K562 (cell line): ENCODE measurements around the gene C6orf141. TPM values are rescaled to one million over a fixed set of nuclear protein-coding genes. Genes with fewer than 3 reads are reported as not detected.

Source experiments
- CC2D1A ChIP-seq: fragments of 450-650 bp; IDR thresholded peaks from 2 replicates; pipeline ENCODE4 v1.6.1; 2017; ENCODE audit warnings: mild to moderate bottlenecking
- CEBPB ChIP-seq: fragments of 450-650 bp; IDR thresholded peaks from 2 replicates; pipeline ENCODE4 v1.6.1; 2016; ENCODE audit warnings: missing genetic modification characterization, missing compliant biosample characterization
- EP300 ChIP-seq: IDR thresholded peaks from 2 replicates; pipeline ENCODE4 v1.6.1; 2012; ENCODE audit warnings: low read length, improper control_type of control experiment
- FOSL1 ChIP-seq: fragments of 200-800 bp; sonication (Bioruptor generic); conservative IDR thresholded peaks from 2 replicates; pipeline ENCODE4 v1.6.1; 2016; ENCODE audit warnings: missing genetic modification characterization, missing compliant biosample characterization
- GATAD2A ChIP-seq: fragments of 450-650 bp; IDR thresholded peaks from 2 replicates; pipeline ENCODE4 v1.6.1; 2017
- SMARCA5 ChIP-seq: fragments of 450-650 bp; IDR thresholded peaks from 2 replicates; pipeline ENCODE4 v1.6.1; 2016
- SMC3 ChIP-seq: conservative IDR thresholded peaks from 2 replicates; pipeline ENCODE4 v1.6.1; 2011; ENCODE audit warnings: low read depth, low read length, improper control_type of control experiment; ENCODE audit not compliant: insufficient read depth
- polyA plus RNA-seq, 8 experiments: library from polyadenylated mRNA; depleted of rRNA in 4 of 8; stranded (reverse) in 5 of 8; unstranded in 3 of 8; fragments of >200 nt; fragmentation: Nextera tagmentation in 2 of 8; fragmentation: Illumina TruSeq in 1 of 8; extraction: Ambion mirVana in 2 of 8; extraction: Trizol in 1 of 8; gene quantifications; 2 replicates each; pipeline versions ENCODE4 v1.2.1 to v1.2.3, GENCODE V29; 2011 to 2014; ENCODE audit warnings: inconsistent platforms in 1 of 8, missing spikeins in 1 of 8
- total RNA-seq, 7 experiments: library from RNA; depleted of rRNA in 6 of 7; stranded (reverse); fragments of >200 nt in 6 of 7; fragmentation: Illumina TruSeq in 2 of 7; extraction: Trizol in 2 of 7; gene quantifications; 2 replicates each; pipeline versions ENCODE4 v1.2.1 to v1.2.3, GENCODE V29; 2011 to 2021; ENCODE audit warnings: low replicate concordance in 1 of 7
- TF ChIP-seq, protein P1 (sequence below), 3 experiments: fragments of 200-800 bp in 1 of 3; sonication (Bioruptor generic) in 1 of 3; sonication (generic) in 1 of 3; formaldehyde crosslinking in 1 of 3; IDR thresholded peaks; 2 replicates each; pipeline versions ENCODE4 v1.6.1 to v1.8.0; 2016 to 2022; ENCODE audit warnings: mild to moderate bottlenecking in 2 of 3, missing compliant biosample characterization in 2 of 3, missing genetic modification characterization in 2 of 3, missing genetic modification reagents in 1 of 3
- TF ChIP-seq, protein P2 (sequence below): IDR thresholded peaks from 2 replicates; pipeline ENCODE4 v1.6.1; 2012; ENCODE audit warnings: low read depth, low read length, improper control_type of control experiment, borderline replicate concordance

C6orf141 gene
- total and polyA plus RNA-seq, 9 of the 15 experiments (the other 6 are each of a cell fraction or from before 2014, with no cell fraction given), result not detected

DNA sequence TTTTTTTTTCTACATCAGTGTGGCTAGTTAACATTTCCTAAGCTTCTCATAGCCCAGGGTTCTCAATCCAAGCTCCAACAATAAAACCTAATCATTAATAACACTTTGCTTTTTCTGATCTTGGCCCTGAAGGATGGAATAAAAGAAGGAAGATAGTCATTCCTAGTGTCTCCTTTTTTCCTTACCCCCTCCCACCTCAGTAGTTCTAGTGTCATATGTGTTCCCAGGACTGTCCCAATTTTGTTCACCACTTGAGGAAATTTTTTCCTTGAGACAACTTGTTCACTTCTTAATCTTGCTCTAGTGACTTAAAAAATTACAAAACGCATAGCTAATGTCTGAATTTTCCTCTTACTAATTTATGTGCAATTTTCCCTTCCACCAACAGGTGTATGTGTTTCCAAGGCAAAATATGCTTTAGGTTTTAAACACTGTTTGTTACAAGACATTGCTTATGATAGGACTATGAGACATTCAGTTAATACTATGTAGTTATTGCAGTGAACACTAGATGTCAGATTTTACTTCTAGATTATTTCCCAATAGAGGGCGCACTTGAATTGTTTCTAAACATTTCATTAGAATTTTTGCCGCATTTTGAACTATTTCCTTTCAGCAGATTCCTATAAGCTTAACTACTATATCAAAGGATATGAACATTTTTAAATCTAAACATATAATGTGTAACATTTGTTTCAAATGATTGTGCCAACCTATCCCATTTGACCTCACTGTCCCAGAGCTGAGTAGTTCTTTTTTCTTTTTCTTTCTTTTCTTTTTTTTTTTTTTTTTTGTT is 18.5 kb upstream of the C6orf141 start (continued):
- TF ChIP-seq CC2D1A, result peak; percentile 88
- TF ChIP-seq EP300, result 0 out of 2 replicates have a peak, but pooled peaks have one; percentile 40
- TF ChIP-seq GATAD2A, result no peak
- TF ChIP-seq FOSL1, result peak; percentile 16; the same call in 1 of the 2 replicates
- TF ChIP-seq SMARCA5, result peak; percentile 80; the same call in 1 of the 2 replicates
- TF ChIP-seq, protein P1, sequence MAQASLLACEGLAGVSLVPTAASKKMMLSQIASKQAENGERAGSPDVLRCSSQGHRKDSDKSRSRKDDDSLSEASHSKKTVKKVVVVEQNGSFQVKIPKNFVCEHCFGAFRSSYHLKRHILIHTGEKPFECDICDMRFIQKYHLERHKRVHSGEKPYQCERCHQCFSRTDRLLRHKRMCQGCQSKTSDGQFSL (CRISPR knock-in tag; IDR thresholded peaks at IDR 0.05), result no peak
- TF ChIP-seq, protein P1 (tag; IDR thresholded peaks at IDR 0.05), result 0 out of 4 replicates have a peak, but pooled peaks of 1 of the 2 experiments have one; percentile 19
- peak; percentile 95 for TF ChIP-seq CEBPB (tag)
- TF ChIP-seq, protein P2, sequence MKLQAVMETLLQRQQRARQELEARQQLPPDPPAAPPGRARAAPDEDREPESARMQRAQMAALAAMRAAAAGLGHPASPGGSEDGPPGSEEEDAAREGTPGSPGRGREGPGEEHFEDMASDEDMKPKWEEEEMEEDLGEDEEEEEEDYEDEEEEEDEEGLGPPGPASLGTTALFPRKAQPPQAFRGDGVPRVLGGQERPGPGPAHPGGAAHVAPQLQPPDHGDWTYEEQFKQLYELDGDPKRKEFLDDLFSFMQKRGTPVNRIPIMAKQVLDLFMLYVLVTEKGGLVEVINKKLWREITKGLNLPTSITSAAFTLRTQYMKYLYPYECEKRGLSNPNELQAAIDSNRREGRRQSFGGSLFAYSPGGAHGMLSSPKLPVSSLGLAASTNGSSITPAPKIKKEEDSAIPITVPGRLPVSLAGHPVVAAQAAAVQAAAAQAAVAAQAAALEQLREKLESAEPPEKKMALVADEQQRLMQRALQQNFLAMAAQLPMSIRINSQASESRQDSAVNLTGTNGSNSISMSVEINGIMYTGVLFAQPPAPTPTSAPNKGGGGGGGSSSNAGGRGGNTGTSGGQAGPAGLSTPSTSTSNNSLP, result peak; percentile 95
- TF ChIP-seq SMC3, result peak; percentile 83
- TF ChIP-seq, all 486 proteins: peak for 40
